PFSK-1 (cell line): ENCODE measurements around the gene GLIS1.

Source experiments
- FOXP2 ChIP-seq: optimal IDR thresholded peaks from 2 replicates; pipeline ENCODE3; 2011; ENCODE audit warnings: borderline replicate concordance, control low read depth, inconsistent platforms; ENCODE audit not compliant: insufficient read depth; ENCODE audit errors: extremely low read length, extremely low read depth
- POLR2AphosphoS5 ChIP-seq: IDR thresholded peaks from 2 replicates; pipeline ENCODE4 v1.6.1; 2012; ENCODE audit warnings: low read depth, mild to moderate bottlenecking, control low read depth, low read length, moderate library complexity
- SIN3A ChIP-seq: IDR thresholded peaks from 2 replicates; pipeline ENCODE4 v1.6.1; 2012; ENCODE audit warnings: mild to moderate bottlenecking, low read length, moderate library complexity, borderline replicate concordance; ENCODE audit not compliant: insufficient read depth
- TAF1 ChIP-seq: IDR thresholded peaks from 2 replicates; pipeline ENCODE4 v1.6.1; 2012; ENCODE audit warnings: low read length, control low read depth, borderline replicate concordance; ENCODE audit not compliant: insufficient read depth
- TF ChIP-seq, protein P1 (sequence below), 2 experiments: IDR thresholded peaks; 2 replicates each; pipeline versions ENCODE4 v1.6.1 to v1.8.0; 2011 to 2012; ENCODE audit warnings: low read depth in 2 of 2, low read length in 2 of 2, control low read depth in 1 of 2, inconsistent platforms in 1 of 2, mild to moderate bottlenecking in 1 of 2, moderate library complexity in 1 of 2; ENCODE audit not compliant: insufficient read depth in 1 of 2

Gene GLIS1

GRCh38 chr1:53546409-53547155 lies 192.4 kb downstream of the GLIS1 start:
- no peak for TF ChIP-seq TAF1
- no peak for TF ChIP-seq SIN3A
- no peak for TF ChIP-seq POLR2AphosphoS5
- TF ChIP-seq, protein P1, sequence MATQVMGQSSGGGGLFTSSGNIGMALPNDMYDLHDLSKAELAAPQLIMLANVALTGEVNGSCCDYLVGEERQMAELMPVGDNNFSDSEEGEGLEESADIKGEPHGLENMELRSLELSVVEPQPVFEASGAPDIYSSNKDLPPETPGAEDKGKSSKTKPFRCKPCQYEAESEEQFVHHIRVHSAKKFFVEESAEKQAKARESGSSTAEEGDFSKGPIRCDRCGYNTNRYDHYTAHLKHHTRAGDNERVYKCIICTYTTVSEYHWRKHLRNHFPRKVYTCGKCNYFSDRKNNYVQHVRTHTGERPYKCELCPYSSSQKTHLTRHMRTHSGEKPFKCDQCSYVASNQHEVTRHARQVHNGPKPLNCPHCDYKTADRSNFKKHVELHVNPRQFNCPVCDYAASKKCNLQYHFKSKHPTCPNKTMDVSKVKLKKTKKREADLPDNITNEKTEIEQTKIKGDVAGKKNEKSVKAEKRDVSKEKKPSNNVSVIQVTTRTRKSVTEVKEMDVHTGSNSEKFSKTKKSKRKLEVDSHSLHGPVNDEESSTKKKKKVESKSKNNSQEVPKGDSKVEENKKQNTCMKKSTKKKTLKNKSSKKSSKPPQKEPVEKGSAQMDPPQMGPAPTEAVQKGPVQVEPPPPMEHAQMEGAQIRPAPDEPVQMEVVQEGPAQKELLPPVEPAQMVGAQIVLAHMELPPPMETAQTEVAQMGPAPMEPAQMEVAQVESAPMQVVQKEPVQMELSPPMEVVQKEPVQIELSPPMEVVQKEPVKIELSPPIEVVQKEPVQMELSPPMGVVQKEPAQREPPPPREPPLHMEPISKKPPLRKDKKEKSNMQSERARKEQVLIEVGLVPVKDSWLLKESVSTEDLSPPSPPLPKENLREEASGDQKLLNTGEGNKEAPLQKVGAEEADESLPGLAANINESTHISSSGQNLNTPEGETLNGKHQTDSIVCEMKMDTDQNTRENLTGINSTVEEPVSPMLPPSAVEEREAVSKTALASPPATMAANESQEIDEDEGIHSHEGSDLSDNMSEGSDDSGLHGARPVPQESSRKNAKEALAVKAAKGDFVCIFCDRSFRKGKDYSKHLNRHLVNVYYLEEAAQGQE (IDR thresholded peaks at IDR 0.05; ENCODE audit: insufficient read depth in 1 of 2, low read depth in 2 of 2, low read length in 2 of 2) = no peak
- TF ChIP-seq FOXP2 = no peak

DNA sequence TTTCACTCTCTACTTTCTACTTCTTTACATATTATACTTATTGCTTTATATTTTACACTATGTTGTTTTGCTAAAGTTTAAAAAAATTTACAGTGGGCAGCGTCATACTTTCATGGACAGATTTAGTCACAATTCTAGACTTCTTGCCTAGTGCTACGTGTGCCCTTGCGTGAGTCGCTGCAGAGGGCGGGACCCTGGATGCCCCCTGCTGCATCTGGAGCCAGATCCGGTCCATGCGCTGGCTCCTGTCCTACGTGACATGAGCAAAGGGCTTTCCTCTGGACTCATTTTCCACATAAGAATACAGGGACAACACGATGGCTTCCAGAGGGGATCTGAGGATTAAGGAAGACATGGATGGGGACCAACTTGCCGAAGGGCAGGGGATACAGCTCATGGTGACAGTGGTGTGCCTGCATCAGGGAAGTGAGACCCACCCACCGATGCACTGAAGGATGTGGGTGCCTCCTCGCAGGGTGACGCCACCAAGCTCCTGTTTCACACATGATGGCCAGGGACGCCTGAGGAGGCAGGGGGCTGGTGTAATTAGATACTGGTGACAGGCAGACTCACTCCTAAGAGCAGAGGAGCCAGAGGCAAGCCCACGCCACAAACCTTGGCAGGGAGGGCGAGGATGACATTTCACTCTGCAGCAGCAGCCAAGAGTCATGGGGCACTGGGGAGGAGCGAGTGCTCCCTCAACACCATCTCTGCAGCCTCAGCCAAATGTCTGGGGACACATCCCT lies 193.1 kb downstream of the GLIS1 start:
- TF ChIP-seq TAF1 = no peak
- TF ChIP-seq, protein P1 (IDR thresholded peaks at IDR 0.05; ENCODE audit: insufficient read depth in 1 of 2, low read depth in 2 of 2, low read length in 2 of 2) = no peak
- no peak for TF ChIP-seq SIN3A
- TF ChIP-seq FOXP2 = no peak
- TF ChIP-seq POLR2AphosphoS5 = no peak

- no peak for TF ChIP-seq TAF1
- no peak for TF ChIP-seq FOXP2
- TF ChIP-seq, protein P1 (IDR thresholded peaks at IDR 0.05; ENCODE audit: insufficient read depth in 1 of 2, low read depth in 2 of 2, low read length in 2 of 2) = no peak
- no peak for TF ChIP-seq SIN3A
- TF ChIP-seq POLR2AphosphoS5 = no peak
These were observed 194.0 kb downstream of the GLIS1 start for GRCh38 chr1:53544728-53545515.

- TF ChIP-seq, protein P1 (IDR thresholded peaks at IDR 0.05; ENCODE audit: insufficient read depth in 1 of 2, low read depth in 2 of 2, low read length in 2 of 2) = no peak
- no peak for TF ChIP-seq FOXP2
- no peak for TF ChIP-seq POLR2AphosphoS5
- TF ChIP-seq SIN3A = no peak
- no peak for TF ChIP-seq TAF1
These were observed 194.9 kb downstream of the GLIS1 start for GRCh38 chr1:53543778-53544695.
